ENCODE data around the gene ITGB1BP1. TPM values are rescaled to one million over a fixed set of nuclear protein-coding genes. Genes with fewer than 3 reads are reported as not detected.

ITGB1BP1 gene
- polyA plus RNA-seq, 1 of the 3 experiments (the other 2 are of a cell fraction), result 56.6 TPM

DNA sequence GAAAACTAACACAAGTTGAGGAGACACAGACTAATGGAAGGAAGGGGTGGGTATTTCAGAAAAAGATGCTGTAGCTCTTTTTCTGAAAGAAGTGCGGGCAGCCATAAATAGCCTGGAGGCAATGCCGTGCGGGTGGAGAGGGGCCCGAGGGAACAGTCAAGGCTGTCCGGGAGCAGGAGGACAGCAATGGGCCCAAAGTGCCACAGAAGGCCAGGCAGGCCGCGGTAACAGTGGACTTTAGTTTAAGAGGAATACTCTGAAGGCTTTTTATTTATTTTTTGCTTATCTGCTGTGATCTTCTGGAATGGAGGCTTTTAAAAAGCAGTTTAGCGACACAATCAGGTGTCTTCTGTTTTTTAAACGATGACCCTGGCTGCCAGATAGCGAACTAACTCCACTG, 2.8 kb downstream of the ITGB1BP1 start:
- Histone ChIP-seq H3F3A (replicated peaks; ENCODE audit: insufficient read depth) (no peaks in the 10 kb centered on the region), H3K36me3 (replicated peaks in 1 of 2; ENCODE audit: control insufficient read depth in 1 of 2, insufficient read depth in 2 of 2, low read length in 1 of 2) (peaks cover 17 to 24% of the 10 kb centered on the region in 2 experiments), H3K4me2 (no peak overlapping the region), H3K4me3 (ENCODE audit: low read depth in 2 of 2, low read length in 1 of 2) (0 out of 4 replicates have a peak overlapping the region, but pooled peaks of 1 of the 2 experiments have one; percentile 8), H3K9me2 (no peaks in the 10 kb centered on the region), H3K9me3 (no peaks in the 10 kb centered on the region), H2AFZ (ENCODE audit: low read depth) (no peak overlapping the region), H4K20me1 (ENCODE audit: insufficient read depth) (peaks cover 21% of the 10 kb centered on the region), H3K4me1 (ENCODE audit: control insufficient read depth in 1 of 2, insufficient read depth in 2 of 2, low read depth in 1 of 2, low read length in 1 of 2) (peaks cover 24 to 33% of the 10 kb centered on the region in 2 experiments; a peak in 3 of 4 replicates), H3K79me2 (ENCODE audit: insufficient read depth) (peaks cover 94% of the 10 kb centered on the region), H3K27ac (ENCODE audit: low read depth in 2 of 2, low read length in 1 of 2) (no peak overlapping the region), H3K27me3 (ENCODE audit: insufficient read depth) (no peaks in the 10 kb centered on the region), H3K9ac (no peak overlapping the region)
- POLR2A ChIA-PET, result no interaction called here
- DNase-seq, result no peak
- CTCF ChIA-PET, result no interaction called here
- TF ChIP-seq, protein P1, sequence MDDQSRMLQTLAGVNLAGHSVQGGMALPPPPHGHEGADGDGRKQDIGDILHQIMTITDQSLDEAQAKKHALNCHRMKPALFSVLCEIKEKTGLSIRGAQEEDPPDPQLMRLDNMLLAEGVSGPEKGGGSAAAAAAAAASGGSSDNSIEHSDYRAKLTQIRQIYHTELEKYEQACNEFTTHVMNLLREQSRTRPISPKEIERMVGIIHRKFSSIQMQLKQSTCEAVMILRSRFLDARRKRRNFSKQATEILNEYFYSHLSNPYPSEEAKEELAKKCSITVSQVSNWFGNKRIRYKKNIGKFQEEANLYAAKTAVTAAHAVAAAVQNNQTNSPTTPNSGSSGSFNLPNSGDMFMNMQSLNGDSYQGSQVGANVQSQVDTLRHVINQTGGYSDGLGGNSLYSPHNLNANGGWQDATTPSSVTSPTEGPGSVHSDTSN (IDR thresholded peaks at IDR 0.05), result no peak
- TF ChIP-seq RXRA (IDR thresholded peaks at IDR 0.05; ENCODE audit: borderline replicate concordance, low read depth), result no peak
- TF ChIP-seq NFIC (IDR thresholded peaks at IDR 0.05; ENCODE audit: borderline replicate concordance), result no peak
- TF ChIP-seq, protein P2, sequence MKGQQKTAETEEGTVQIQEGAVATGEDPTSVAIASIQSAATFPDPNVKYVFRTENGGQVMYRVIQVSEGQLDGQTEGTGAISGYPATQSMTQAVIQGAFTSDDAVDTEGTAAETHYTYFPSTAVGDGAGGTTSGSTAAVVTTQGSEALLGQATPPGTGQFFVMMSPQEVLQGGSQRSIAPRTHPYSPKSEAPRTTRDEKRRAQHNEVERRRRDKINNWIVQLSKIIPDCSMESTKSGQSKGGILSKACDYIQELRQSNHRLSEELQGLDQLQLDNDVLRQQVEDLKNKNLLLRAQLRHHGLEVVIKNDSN (IDR thresholded peaks at IDR 0.05; ENCODE audit: borderline replicate concordance, low read depth), result no peak
- TF ChIP-seq, protein P3, sequence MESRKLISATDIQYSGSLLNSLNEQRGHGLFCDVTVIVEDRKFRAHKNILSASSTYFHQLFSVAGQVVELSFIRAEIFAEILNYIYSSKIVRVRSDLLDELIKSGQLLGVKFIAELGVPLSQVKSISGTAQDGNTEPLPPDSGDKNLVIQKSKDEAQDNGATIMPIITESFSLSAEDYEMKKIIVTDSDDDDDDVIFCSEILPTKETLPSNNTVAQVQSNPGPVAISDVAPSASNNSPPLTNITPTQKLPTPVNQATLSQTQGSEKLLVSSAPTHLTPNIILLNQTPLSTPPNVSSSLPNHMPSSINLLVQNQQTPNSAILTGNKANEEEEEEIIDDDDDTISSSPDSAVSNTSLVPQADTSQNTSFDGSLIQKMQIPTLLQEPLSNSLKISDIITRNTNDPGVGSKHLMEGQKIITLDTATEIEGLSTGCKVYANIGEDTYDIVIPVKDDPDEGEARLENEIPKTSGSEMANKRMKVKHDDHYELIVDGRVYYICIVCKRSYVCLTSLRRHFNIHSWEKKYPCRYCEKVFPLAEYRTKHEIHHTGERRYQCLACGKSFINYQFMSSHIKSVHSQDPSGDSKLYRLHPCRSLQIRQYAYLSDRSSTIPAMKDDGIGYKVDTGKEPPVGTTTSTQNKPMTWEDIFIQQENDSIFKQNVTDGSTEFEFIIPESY (IDR thresholded peaks at IDR 0.05; ENCODE audit: borderline replicate concordance, low read depth), result no peak
- TF ChIP-seq SIN3A (IDR thresholded peaks at IDR 0.05; ENCODE audit: borderline replicate concordance, low read depth, low read length), result no peak
- TF ChIP-seq TCF12 (IDR thresholded peaks at IDR 0.05), result no peak
- TF ChIP-seq RFX5 (IDR thresholded peaks at IDR 0.05; ENCODE audit: low read length), result no peak
- TF ChIP-seq CHD2 (IDR thresholded peaks at IDR 0.05; ENCODE audit: low read length, partially characterized antibody), result no peak
- TF ChIP-seq FOSL2 (IDR thresholded peaks at IDR 0.05; ENCODE audit: borderline replicate concordance, low read depth), result no peak
- no peak for TF ChIP-seq TEAD4 (IDR thresholded peaks at IDR 0.05; ENCODE audit: borderline replicate concordance, insufficient read depth)
- TF ChIP-seq EZH2phosphoT487 (IDR thresholded peaks at IDR 0.05; ENCODE audit: borderline replicate concordance, low read depth), result no peak
- TF ChIP-seq ELF1 (IDR thresholded peaks at IDR 0.05), result no peak
- no peak for TF ChIP-seq TAF1 (IDR thresholded peaks at IDR 0.05; ENCODE audit: borderline replicate concordance, low read depth, low read length)
- TF ChIP-seq FOXM1 (IDR thresholded peaks at IDR 0.05; ENCODE audit: low read depth), result no peak
- TF ChIP-seq JUND (IDR thresholded peaks at IDR 0.05), result no peak
- TF ChIP-seq, protein P4, sequence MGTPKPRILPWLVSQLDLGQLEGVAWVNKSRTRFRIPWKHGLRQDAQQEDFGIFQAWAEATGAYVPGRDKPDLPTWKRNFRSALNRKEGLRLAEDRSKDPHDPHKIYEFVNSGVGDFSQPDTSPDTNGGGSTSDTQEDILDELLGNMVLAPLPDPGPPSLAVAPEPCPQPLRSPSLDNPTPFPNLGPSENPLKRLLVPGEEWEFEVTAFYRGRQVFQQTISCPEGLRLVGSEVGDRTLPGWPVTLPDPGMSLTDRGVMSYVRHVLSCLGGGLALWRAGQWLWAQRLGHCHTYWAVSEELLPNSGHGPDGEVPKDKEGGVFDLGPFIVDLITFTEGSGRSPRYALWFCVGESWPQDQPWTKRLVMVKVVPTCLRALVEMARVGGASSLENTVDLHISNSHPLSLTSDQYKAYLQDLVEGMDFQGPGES (IDR thresholded peaks at IDR 0.05; ENCODE audit: low read depth, low read length), result no peak
- no peak for TF ChIP-seq RAD21 (IDR thresholded peaks at IDR 0.05; ENCODE audit: low read length)
- no peak for TF ChIP-seq GATA2 (CRISPR knock-in tag; IDR thresholded peaks at IDR 0.05)
- TF ChIP-seq YY1 (IDR thresholded peaks at IDR 0.05; ENCODE audit: low read depth), result no peak
- WGBS (ENCODE audit: low lambda C conversion rate), result 94% methylated on average over 10 of the region's 10 CpGs

All from SK-N-SH (cell line).